GM19099 (cell line): Measurements from ENCODE around the gene TMEM156.

Source experiments
- POLR2A ChIP-seq: IDR thresholded peaks from 3 replicates; pipeline ENCODE4 v1.6.1; 2011; ENCODE audit warnings: low read depth; ENCODE audit not compliant: insufficient read length; ENCODE audit errors: extremely low read depth

TMEM156 gene

DNA sequence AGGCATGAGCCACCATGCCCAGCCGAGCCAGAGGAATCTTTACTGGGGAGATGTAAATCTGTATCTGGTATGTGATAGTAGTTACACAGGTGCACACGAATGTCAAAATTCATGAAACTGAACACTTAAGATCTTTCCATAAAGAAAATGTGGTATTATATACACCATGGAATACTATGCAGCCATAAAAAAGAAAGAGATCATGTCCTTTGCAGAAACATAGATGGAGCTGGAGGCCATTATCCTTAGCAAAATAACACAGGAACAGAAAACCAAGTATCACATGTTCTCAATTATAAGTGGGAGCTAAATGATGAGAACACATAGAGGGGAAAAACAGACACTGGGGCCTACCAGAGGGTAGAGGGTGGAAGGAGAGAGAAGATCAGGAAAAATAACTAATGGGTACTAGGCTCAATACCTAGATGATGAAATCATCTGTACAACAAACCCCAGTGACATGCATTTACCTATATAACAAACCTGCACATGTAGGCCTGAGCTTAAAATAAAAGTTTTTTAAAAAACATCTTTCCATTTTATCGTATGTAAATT, 7.8 kb downstream of the TMEM156 start:
- no peak for TF ChIP-seq POLR2A

DNA sequence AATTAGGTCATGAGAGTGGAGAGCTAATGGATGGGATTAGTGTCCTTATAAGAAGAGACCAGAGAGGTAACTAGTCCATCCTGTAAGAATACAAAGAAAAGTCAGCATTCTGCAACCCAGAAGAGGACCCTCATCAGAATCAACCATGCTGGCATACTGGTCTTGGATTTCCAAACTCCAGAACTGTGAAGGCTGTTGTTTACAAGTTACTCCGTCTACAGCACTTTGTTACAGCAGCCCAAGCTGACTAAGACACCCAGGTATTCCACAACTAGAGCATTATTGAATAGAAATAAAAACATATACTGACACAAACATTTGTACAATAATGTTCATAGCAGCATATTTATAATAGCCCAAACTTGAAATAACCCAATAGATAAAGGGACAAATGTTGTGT, 9.2 kb downstream of the TMEM156 start:
- no peak for TF ChIP-seq POLR2A

GRCh38 chr4:39022241-39022640, 10.0 kb downstream of the TMEM156 start:
- TF ChIP-seq POLR2A = no peak

- no peak for TF ChIP-seq POLR2A
Observed at GRCh38 chr4:39021631-39022030, 10.6 kb downstream of the TMEM156 start.

DNA sequence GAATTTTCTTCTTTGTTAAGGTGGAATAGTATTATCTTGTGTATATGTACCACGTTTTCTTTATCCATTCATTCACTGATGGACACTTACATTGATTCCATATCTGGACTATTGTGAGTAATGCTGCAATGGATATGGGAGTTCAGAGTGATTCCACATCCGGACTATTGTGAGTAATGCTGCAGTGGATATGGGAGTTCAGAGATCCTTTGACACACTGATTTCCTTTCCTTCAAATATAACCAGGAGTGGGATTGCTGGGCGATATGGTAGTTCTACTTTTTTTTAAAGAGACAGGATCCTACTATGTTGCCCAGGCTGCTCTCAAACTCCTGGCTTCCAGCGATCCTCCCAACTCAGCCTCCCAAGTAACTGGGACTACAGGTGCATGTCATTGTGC, 12.1 kb downstream of the TMEM156 start:
- no peak for TF ChIP-seq POLR2A

DNA sequence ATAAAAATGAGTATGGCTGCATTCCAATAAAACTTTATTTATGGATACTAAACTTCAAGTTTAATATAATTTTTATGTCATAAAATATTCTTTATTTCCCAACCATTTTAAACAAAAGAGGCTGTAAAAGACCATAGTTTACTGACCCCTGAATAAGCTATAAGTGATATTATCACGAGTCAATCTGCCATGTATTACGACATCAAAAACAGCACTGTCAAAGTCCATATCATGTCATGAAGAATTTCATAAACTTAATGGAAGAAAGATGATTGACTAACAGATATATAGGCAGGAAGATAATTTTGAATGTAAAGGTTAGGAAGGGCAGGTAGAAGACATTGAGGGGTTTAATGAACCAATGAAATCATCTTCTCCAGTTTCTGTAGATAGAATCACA, 18.2 kb downstream of the TMEM156 start:
- TF ChIP-seq POLR2A = no peak

DNA sequence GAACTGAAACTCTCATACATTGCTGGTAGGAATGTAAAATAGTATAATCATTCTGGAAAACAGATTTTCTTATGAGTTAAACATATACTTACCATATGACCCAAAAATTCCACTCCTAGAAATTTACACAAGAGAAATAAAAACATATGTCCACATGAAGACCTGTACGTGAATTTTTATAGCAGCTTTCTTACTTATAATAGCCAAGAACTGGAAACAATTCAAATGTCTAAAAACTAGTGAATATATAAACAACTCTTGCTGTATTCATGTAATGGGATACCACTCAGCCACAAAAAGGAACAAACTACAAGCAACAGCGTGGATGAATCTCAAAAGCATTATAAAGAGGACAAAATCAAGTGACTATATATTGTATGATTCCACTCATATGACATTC, 27.5 kb downstream of the TMEM156 start:
- no peak for TF ChIP-seq POLR2A

GRCh38 chr4:38995660-38996005, 36.6 kb downstream of the TMEM156 start:
- no peak for TF ChIP-seq POLR2A

GRCh38 chr4:38994135-38994534, 38.1 kb downstream of the TMEM156 start:
- no peak for TF ChIP-seq POLR2A

DNA sequence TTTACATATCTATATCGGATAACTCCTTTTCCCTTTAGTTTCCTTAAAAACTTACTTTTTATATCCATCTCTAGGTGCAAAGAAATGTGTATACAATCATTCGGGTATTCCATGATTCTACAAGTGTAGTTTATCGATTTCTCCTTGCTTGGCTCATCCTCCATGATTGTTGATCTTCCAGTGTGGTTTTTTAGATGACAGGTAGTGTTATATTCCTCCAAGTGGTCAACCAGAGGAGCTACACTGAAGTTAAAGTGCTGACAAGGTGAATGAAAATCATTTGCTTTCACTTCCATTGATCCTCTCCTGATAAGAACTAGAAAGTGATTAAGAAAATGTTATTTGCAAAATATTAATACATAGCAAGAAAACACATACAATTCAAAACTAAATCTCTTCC, 38.5 kb downstream of the TMEM156 start:
- no peak for TF ChIP-seq POLR2A

- TF ChIP-seq POLR2A = no peak
Observed at GRCh38 chr4:38990241-38990640, 42.0 kb downstream of the TMEM156 start.

DNA sequence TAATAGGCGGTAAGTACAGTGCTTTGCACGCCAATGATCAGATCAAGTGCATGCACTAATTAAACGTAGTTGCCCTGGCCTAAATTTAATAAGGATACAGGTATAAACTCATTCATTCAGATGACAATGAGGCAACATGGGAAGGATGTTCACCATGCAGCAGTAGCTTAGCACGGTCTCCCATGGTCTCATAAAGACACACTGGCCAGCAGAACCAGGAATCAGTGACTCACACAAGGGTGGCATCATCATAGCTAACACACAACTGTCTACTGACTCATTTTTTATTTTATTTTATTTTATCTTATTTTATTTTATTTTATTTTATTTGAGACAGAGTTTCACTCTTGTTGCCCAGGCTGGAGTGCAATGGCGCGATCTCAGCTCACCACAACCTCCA, 42.7 kb downstream of the TMEM156 start:
- TF ChIP-seq POLR2A = no peak

GRCh38 chr4:38987491-38987890, 44.7 kb downstream of the TMEM156 start:
- TF ChIP-seq POLR2A = no peak

GRCh38 chr4:38985410-38986100, 46.7 kb downstream of the TMEM156 start:
- TF ChIP-seq POLR2A = no peak

DNA sequence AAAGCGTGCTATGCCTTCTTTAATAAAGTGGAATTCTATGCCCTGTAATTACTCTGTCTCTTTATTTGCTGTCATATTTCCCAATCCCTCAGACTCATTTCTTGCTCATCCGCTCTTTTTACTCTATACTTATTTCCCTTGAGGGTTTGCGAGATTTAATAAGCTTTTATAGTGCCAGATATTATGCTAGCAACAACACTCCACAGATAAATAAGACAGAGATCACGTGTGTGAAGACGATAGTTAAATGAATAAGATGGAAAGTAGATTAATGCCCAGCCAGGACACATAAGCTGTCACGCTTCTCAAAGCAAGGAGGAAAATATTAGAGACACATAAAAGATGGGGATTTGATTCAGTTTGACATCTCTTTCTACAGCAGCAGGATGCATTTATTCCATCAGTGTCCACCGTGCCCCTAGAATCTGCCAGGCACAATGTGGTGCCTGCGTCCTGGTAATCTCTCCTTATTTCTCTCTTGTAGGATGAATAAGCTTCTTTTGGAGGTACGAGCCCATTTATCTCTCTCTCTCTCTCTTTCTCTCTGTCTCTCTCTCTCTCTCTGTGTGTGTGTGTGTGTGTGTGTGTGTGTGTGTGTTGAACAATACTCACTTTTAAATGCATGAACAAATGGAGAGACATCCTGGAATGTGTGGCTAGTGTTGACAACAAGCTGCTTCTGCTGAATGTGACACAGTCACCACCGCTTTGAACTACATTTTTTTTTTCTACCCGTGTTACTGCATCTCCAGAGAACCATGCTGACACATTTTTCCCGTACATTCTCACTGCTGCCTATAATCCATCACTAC, 48.2 kb downstream of the TMEM156 start:
- TF ChIP-seq POLR2A = no peak

- TF ChIP-seq POLR2A = no peak
Observed at GRCh38 chr4:38983291-38983690, 48.9 kb downstream of the TMEM156 start.
